Right forelimb (tissue), 1 donor: ENCODE measurements around the gene HIBCH.
"Not testable (repeated sequence)": the region's sequence is repeated elsewhere in the genome, so short reads cannot be mapped to it uniquely, and the experiment has no call there.

ENCODE experiments used
- DNase-seq: peaks from one replicate; pipeline ENCODE4 v3.0.0-alpha.2; 2018

The HIBCH gene

GRCh38 chr2:190342611-190343010 lies 23.0 kb upstream of the HIBCH start:
- peak; percentile 44 for DNase-seq

DNA sequence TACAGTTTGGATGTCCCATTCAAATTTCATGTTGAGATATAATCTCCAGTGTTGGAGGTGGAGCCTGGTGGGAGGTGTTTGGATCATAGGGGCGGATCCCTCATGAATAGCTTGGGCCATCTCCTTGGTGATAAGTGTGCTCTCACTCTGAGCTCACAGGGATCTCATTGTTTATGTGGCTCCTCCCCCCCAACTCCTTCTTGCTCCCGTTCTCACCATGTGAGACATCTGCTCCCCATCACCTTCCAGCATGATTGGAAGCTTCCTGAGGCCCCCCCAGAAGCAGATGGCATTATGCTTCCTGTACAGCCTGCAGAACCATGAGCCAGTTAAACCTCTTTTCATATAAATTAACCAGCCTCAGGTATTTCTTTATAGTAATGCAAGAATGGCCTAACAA lies 20.7 kb upstream of the HIBCH start:
- no peak for DNase-seq

DNA sequence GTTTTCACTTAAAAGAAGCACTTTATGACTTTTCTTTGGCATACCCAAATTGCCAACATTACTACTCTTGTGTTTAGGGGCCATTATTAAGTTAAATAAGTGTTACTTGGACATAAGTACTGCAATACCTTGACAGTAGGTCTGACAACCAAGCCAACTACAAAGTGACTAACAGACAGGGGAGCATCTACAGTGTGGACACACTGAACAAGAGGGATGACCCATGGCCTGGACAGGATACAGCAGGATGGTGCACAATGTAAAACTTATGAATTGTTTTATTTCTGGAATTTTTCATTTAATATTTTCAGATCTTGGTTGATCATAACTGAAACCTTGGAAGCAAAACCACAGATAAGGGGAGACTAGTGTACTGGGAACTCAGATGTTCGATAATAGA lies 19.8 kb upstream of the HIBCH start:
- no peak for DNase-seq

DNA sequence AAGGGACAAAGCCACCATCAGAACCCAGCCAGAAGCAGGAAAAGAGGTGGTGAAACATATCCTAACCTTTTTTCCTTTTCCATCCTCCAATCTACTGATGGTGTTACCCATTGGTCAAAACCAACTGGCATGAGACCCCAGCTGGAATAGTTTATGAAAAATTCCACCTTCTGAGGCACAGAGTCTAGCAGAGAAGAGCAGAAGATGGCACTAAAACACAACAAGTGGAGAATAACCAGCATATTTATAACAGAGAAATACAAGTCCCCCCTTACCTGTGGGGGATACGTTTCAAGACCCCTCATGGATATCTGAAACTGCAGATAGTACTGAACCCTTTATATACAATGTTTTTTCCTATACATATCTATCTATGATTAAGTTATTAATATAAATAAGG lies 18.8 kb upstream of the HIBCH start:
- no peak for DNase-seq

DNA sequence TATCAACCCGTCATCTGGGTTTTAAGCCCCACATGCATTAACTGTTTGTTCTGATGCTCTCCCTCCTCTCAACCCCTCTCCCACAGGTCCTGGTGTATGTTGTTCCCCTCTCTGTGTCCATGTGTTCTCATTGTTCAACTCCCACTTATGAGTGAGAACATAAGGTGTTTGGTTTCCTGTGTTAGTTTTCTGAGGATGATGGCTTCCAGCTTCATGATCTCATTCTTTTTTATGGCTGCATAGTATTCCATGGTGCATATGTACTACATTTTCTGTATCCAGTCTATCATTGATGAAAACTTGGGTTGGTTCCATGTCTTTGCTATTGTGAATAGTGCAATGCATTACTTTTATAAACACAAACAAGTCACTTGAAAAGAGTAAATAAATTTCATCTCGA lies 16.8 kb upstream of the HIBCH start:
- DNase-seq, result no peak

GRCh38 chr2:190335584-190335983 lies 16.0 kb upstream of the HIBCH start:
- DNase-seq, result not testable (repeated sequence)

- no peak for DNase-seq
Observed at GRCh38 chr2:190335225-190335559, 15.6 kb upstream of the HIBCH start.

GRCh38 chr2:190334479-190335224 lies 15.0 kb upstream of the HIBCH start:
- DNase-seq, result no peak

DNA sequence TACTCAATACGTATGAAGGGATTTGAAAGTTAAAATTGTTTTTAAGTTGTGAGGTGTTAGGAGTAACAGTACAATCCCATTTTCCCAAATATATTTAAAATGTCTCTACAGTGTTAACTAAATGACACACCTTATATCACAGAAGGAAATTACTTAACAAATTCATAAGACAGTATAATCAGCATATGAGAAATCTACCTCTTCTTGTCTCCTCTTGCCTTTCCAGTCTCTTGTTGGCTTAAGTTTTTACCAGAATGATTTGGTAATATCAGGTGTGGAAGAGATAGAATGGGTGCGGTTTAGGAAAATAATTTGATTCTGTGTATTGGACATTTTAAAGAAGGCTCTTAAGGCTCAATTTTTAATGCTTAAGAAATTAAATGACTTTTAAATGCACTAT lies 14.3 kb upstream of the HIBCH start:
- DNase-seq, result no peak

- no peak for DNase-seq
Observed at GRCh38 chr2:190333395-190333794, 13.8 kb upstream of the HIBCH start.

GRCh38 chr2:190328573-190329147 lies 9.0 kb upstream of the HIBCH start:
- no peak for DNase-seq

DNA sequence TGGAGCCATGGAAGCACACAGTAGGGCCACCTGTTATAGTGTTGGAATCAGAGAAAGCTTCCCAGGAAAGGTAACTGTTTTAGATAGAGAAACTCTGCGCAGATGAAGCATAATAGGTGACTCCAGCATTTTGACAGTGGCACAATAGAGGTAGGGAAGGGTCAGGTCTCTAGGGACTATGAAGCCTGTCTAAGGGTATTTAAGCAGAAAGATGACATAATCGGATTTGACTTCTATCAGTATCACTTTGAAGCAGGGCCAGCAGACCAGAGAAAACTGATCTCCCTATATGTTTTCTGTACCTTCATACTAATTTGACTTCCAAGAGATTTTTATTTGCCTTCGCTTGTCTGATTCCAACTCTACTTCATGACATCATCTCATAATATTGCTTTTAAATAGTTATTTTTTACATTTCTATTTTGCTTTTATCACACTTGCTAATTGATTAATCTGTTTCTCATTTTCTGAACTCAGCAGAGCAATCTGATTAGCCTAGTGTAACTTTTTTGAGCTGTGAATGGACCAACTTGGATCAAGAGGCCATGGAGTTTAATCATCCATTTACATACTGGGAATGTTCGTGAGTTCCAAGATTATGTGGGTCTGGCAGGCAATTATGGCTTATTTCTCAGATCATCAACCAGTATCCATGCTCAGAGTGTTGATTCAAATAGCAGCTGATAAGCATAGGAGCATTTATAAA lies 8.4 kb upstream of the HIBCH start:
- DNase-seq, result no peak

- no peak for DNase-seq
Observed at GRCh38 chr2:190325588-190325987, 6.0 kb upstream of the HIBCH start.

DNA sequence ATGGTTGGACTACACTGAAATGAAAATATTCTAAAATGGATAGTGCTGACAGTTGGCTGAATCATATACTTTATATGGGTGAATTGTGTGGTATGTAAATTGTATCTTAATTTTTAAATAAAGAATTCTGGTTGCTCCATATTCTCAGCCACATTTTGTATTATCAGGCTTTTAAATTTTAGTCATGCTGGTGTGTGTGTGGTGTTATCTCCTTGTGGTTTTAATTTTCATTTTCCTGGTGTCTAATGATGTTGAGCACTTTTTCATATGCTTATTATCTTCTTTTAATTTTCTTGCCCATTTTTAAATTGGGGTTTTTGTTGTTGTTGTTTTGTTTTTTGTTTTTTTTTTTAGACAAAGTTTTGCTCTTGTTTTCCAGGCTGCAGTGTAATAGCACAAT lies 3.8 kb upstream of the HIBCH start:
- no peak for DNase-seq

- DNase-seq, result no peak
Observed at GRCh38 chr2:190320696-190321095, 1.1 kb upstream of the HIBCH start.

DNA sequence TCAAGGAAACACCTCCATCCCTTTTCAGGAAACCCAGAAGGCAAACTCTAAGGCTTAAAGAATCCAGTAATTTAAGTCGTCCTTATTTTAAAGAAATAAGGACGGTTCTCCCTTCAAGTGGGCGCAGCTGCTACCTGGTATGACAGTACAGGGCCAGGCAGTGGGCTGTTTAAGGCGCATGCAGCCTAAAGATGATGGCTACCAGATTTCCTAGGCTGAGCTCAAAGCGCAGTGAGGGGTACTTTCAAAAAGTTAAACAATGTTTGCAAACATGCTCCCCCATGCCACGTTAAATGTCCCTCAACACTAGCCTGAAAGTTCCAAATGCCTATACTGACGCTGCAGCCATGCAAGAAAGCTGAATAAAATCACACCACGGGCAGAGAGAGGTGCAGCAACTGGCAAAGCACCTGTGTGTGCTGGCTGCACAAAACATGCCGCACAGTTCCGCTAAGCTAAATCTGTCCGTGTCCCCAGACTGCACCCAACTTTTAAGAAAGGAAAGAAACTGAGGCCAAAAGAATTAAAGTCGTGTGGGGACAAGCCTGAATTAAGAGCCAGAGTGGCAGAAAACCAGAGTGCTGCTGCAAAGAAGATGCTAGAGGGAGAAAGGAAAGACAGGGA lies 583 bp downstream of the HIBCH start:
- DNase-seq, result no peak

DNA sequence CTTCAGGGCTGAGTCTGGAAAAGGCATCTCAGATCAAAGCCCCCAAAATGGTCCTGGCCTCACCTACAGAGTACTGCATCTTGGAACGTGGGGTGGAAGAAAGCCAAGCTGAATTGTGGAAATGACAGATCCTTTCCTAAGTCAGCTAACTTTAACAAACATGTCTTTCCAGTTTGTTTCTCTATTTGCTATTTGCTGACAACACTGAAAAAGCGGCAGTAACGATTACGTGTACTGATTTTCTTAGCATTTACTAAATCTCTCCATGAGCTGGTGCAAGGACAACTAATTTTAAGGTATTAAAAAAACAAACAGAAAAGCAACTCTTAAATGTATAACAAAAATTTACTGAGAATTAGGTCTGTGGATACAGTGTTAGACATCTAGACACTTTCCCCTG lies 1.1 kb downstream of the HIBCH start:
- no peak for DNase-seq

DNA sequence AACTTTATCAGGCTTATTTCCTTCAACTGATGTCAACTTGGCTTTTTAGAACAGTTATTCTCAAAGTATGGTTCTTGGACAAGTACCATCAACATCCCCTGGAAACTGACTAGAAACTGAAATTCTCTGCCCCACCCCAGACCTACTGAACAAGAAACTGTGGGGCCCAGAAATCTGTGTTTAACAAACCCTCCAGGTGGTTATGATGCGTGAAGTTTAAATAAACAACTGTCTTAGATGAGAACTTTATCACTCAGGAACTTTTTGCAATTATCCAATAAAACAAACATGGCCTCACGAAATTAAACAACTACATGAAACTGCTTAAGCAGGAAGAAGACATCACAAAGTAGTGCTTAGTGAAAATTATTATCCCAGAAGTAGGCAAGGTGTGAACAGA lies 4.4 kb downstream of the HIBCH start:
- DNase-seq, result no peak

DNA sequence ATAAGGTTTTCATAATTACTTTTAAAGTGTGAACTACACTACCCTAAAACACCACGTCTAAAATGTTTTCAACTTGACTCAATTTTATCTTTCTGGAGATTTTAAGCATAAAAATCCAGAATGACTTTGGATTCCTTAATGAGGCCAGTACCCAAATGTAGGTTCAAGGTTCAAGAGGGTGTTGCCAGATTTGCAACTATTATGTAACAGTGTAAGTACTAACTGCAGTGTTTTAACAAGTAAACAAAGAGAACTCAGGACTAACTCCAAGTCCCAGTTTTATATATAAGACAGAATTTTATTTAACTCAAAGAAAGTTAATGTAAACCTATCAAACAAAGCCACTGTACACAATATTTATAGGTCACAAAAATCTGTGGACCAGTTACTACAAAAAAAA lies 5.7 kb downstream of the HIBCH start:
- no peak for DNase-seq

DNA sequence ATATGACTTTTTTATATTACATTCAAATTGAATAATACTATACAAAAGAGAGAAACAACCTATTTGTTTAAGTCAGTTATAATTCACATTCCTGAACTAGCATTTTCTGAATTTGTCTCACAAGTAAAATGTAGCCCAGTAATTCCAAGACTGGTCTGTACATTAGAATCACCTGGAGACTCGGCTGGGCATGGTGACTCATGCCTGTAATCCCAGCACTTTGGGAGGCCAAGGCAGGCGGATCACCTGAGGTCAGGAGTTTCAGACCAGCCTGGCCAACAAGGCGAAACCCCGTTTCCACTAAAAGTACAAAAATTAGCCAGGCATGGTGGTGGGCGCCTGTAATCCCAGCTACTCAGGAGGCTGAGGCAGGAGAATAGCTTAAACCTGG lies 7.0 kb downstream of the HIBCH start:
- DNase-seq, result not testable (repeated sequence)

- no peak for DNase-seq
Observed at GRCh38 chr2:190311893-190312634, 7.6 kb downstream of the HIBCH start.

- no peak for DNase-seq
Observed at GRCh38 chr2:190308031-190308430, 11.6 kb downstream of the HIBCH start.

DNA sequence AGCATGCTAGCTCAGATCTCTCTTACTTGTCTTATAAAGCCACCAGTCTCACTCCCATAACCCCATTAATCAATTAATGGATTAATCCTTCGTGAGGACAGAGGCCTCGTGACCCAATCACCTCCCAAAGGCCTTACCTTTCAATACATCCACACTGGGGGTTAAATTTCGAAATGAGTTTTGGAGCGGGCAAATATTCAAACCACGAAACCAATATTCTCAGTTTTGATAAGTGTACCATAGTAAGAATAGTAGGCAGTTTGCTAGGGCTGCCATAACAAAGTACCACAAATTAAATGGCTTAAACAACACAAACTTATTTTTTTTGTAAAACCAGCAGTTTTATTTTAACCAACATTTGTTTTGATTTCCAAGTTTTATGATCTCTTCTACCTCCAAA lies 15.2 kb downstream of the HIBCH start:
- DNase-seq, result no peak
